HEK293 (cell line): ENCODE measurements around the gene CCNG2.
"Not testable (repeated sequence)": the region's sequence is repeated elsewhere in the genome, so short reads cannot be mapped to it uniquely, and the experiment has no call there.

ENCODE experiments used
- CTCF ChIA-PET: fragments of 350-600 bp; formaldehyde crosslinking; extraction: SDS; loops from one replicate; lab custom pipeline; 2021; ENCODE audit warnings: antibody characterized with exemption; lab: Yijun Ruan, JAX
- POLR2A ChIA-PET: fragments of 300-600 bp; formaldehyde crosslinking; extraction: SDS; loops from one replicate; lab custom pipeline; 2020; ENCODE audit warnings: antibody characterized with exemption, inconsistent platforms; lab: Yijun Ruan, JAX
- H3K27ac ChIP-seq: fragments of 200-500 bp; sonication (Bioruptor generic); 2 replicates; pipeline ENCODE4 v1.5.1; 2014; ENCODE audit warnings: low read depth, low read length, control low read depth, inconsistent platforms; ENCODE audit errors: extremely low read depth
- H3K36me3 ChIP-seq, 2 experiments: fragments of 200-500 bp in 1 of 2; sonication (Bioruptor generic) in 1 of 2; 1 replicate in 1 of 2; 2 replicates in 1 of 2; pipeline ENCODE4 v1.5.1; 2014 to 2017; ENCODE audit warnings: inconsistent platforms in 2 of 2, low read length in 2 of 2; ENCODE audit not compliant: control insufficient read depth in 2 of 2, insufficient read depth in 1 of 2
- H3K4me1 ChIP-seq: fragments of 200-500 bp; sonication (Bioruptor generic); 2 replicates; pipeline ENCODE4 v1.5.1; 2014; ENCODE audit warnings: mild to moderate bottlenecking, low read length, inconsistent platforms; ENCODE audit not compliant: control insufficient read depth, insufficient read depth
- H3K4me3 ChIP-seq: 2 replicates; pipeline ENCODE4 v1.5.1; 2011; ENCODE audit warnings: low read depth, mild to moderate bottlenecking, control low read depth, low read length, moderate library complexity
- H3K9me3 ChIP-seq: fragments of 200-500 bp; sonication (Bioruptor generic); 2 replicates; pipeline ENCODE4 v1.5.1; 2014; ENCODE audit warnings: low read depth, low read length, inconsistent platforms; ENCODE audit not compliant: control insufficient read depth, insufficient read depth
- EGR2 ChIP-seq: fragments of 450-650 bp; formaldehyde crosslinking; IDR thresholded peaks from 2 replicates; pipeline ENCODE4 v1.5.1; 2016; ENCODE audit warnings: low read depth, missing biosample characterization, missing genetic modification characterization
- GLI2 ChIP-seq: fragments of 450-650 bp; formaldehyde crosslinking; IDR thresholded peaks from 2 replicates; pipeline ENCODE4; 2017; ENCODE audit warnings: missing biosample characterization, missing genetic modification characterization, low read depth, borderline replicate concordance
- GLI4 ChIP-seq: fragments of 450-650 bp; formaldehyde crosslinking; IDR thresholded peaks from 2 replicates; pipeline ENCODE4 v1.5.1; 2016; ENCODE audit warnings: missing biosample characterization, missing genetic modification characterization
- GLIS2 ChIP-seq: fragments of 450-650 bp; formaldehyde crosslinking; IDR thresholded peaks from 2 replicates; pipeline ENCODE4 v1.5.1; 2016; ENCODE audit warnings: missing biosample characterization, missing genetic modification characterization
- IKZF3 ChIP-seq: fragments of 450-650 bp; IDR thresholded peaks from 2 replicates; pipeline ENCODE4 v1.5.0; 2018; ENCODE audit warnings: missing biosample characterization, mild to moderate bottlenecking, missing genetic modification characterization, moderate library complexity
- KLF1 ChIP-seq: fragments of 450-650 bp; formaldehyde crosslinking; IDR thresholded peaks from 2 replicates; pipeline ENCODE4 v1.5.1; 2016; ENCODE audit warnings: missing biosample characterization, missing genetic modification characterization
- KLF10 ChIP-seq: fragments of 450-650 bp; IDR thresholded peaks from 2 replicates; pipeline ENCODE4 v1.5.1; 2018; ENCODE audit warnings: missing biosample characterization, mild to moderate bottlenecking, missing genetic modification characterization
- MEIS1 ChIP-seq: sonication (generic); formaldehyde crosslinking; IDR thresholded peaks from 2 replicates; pipeline ENCODE4 v1.8.1; 2022; ENCODE audit warnings: missing genetic modification reagents, mild to moderate bottlenecking, borderline replicate concordance
- SCRT2 ChIP-seq: fragments of 450-650 bp; formaldehyde crosslinking; IDR thresholded peaks from 2 replicates; pipeline ENCODE4 v1.5.1; 2016; ENCODE audit warnings: missing biosample characterization, missing genetic modification characterization
- SP3 ChIP-seq: fragments of 450-650 bp; formaldehyde crosslinking; IDR thresholded peaks from 2 replicates; pipeline ENCODE4 v1.5.1; 2016; ENCODE audit warnings: missing biosample characterization, missing genetic modification characterization
- ZNF148 ChIP-seq: fragments of 450-650 bp; formaldehyde crosslinking; IDR thresholded peaks from 2 replicates; pipeline ENCODE4 v1.5.0; 2017; ENCODE audit warnings: missing biosample characterization, missing genetic modification characterization, borderline replicate concordance
- ZNF211 ChIP-seq: fragments of 450-650 bp; formaldehyde crosslinking; IDR thresholded peaks from 2 replicates; pipeline ENCODE4 v1.5.1; 2016; ENCODE audit warnings: low read depth, missing biosample characterization, missing genetic modification characterization
- ZNF274 ChIP-seq, 2 experiments: fragments of 200-500 bp in 1 of 2; fragments of 450-650 bp in 1 of 2; sonication (Bioruptor generic) in 1 of 2; formaldehyde crosslinking in 1 of 2; IDR thresholded peaks; 2 replicates each; pipeline versions ENCODE4 v1.5.1 to v1.6.1; 2014 to 2016; ENCODE audit warnings: borderline replicate concordance in 1 of 2, inconsistent platforms in 1 of 2, low read length in 1 of 2, missing biosample characterization in 1 of 2, missing genetic modification characterization in 1 of 2
- ZNF302 ChIP-seq: fragments of 450-650 bp; formaldehyde crosslinking; IDR thresholded peaks from 2 replicates; pipeline ENCODE4 v1.5.1; 2016; ENCODE audit warnings: missing biosample characterization, missing genetic modification characterization, low read depth
- ZNF350 ChIP-seq: fragments of 450-650 bp; formaldehyde crosslinking; IDR thresholded peaks from 2 replicates; pipeline ENCODE4 v1.5.0; 2017; ENCODE audit warnings: missing biosample characterization, mild to moderate bottlenecking, missing genetic modification characterization
- ZNF394 ChIP-seq: fragments of 450-650 bp; formaldehyde crosslinking; IDR thresholded peaks from 2 replicates; pipeline ENCODE4 v1.5.1; 2016; ENCODE audit warnings: missing biosample characterization, missing genetic modification characterization, mild to moderate bottlenecking, moderate library complexity, borderline replicate concordance
- ZNF510 ChIP-seq: fragments of 450-650 bp; formaldehyde crosslinking; IDR thresholded peaks from 2 replicates; pipeline ENCODE4 v1.5.1; 2018; ENCODE audit warnings: mild to moderate bottlenecking, missing genetic modification characterization, missing biosample characterization; ENCODE audit not compliant: insufficient replicate concordance
- ZNF514 ChIP-seq: fragments of 450-650 bp; formaldehyde crosslinking; IDR thresholded peaks from 2 replicates; pipeline ENCODE4 v1.5.1; 2016; ENCODE audit warnings: missing biosample characterization, missing genetic modification characterization
- ZNF558 ChIP-seq: fragments of 450-650 bp; formaldehyde crosslinking; IDR thresholded peaks from 2 replicates; pipeline ENCODE4 v1.5.1; 2016; ENCODE audit warnings: missing biosample characterization, missing genetic modification characterization

The CCNG2 gene

GRCh38 chr4:77132652-77133312 is 24.2 kb upstream of the CCNG2 start:
- CTCF ChIA-PET, result interaction anchor here (1.2 kb wide), 1 partner anchor 38 kb away, joined by 3 read pairs; no protein-coding TSS in a partner anchor
- no peaks in the 10 kb centered on the region; the same call in 1 of the 2 replicates for H3K4me1 ChIP-seq
- no peaks in the 10 kb centered on the region for H3K36me3 ChIP-seq
- H3K4me3 ChIP-seq, result no peak overlapping the region
- H3K9me3 ChIP-seq, result no peaks in the 10 kb centered on the region
- TF ChIP-seq GLI4, result no peak
- TF ChIP-seq KLF10 (tag by site-specific recombination), result no peak
- TF ChIP-seq SCRT2 (tag by site-specific recombination), result no peak
- TF ChIP-seq ZNF514 (tag by site-specific recombination), result no peak
- TF ChIP-seq EGR2, result no peak
- TF ChIP-seq ZNF148 (tag by site-specific recombination), result no peak
- TF ChIP-seq GLIS2, result no peak
- no peak for TF ChIP-seq ZNF350
- TF ChIP-seq GLI2 (tag by site-specific recombination), result no peak
- no peak overlapping the region for H3K27ac ChIP-seq
- POLR2A ChIA-PET, result no interaction called here

- H3K9me3 ChIP-seq, H3K4me3 ChIP-seq, H3K36me3 ChIP-seq, H3K4me1 ChIP-seq, H3K27ac ChIP-seq, CTCF ChIA-PET, POLR2A ChIA-PET: not testable (repeated sequence)
Measured at GRCh38 chr4:77137448-77137847, 19.6 kb upstream of the CCNG2 start.

DNA sequence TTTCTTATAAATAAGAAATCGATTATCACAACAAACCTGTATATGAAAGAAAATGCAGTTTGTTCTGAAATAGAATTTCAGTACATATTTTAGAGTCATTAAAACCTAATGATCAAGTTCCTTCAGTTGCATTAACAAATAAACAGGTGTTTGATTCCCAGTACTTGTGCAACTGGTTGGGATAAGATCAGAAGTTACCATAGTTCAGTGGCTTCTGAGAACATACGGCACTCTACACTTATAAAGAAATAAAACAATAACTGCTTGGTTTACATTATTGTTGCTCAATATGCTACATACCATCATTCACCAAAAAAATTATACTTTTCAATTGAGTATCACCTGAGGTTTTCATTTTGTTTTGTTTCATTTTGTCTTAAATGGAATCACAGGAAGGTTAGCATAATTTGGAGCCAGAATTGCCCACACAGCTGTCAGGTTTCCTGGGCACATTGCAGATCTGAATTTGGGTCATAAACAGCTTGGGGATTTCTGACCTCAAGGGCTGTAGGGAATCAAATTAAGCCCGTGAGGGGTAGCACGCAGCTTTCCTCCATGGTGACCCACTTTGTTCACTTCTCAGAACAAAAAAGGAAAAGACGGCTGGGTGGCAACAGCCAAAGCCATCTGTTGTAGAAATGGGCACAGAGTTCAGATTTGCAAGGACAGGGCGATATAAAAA is 14.9 kb upstream of the CCNG2 start:
- H3K4me3 ChIP-seq, result no peak overlapping the region
- H3K4me1 ChIP-seq, result no peaks in the 10 kb centered on the region
- H3K36me3 ChIP-seq, result no peaks in the 10 kb centered on the region
- POLR2A ChIA-PET, result no interaction called here
- TF ChIP-seq MEIS1 (CRISPR knock-in tag), result no peak
- no peak for TF ChIP-seq ZNF394 (tag by site-specific recombination)
- no peak for TF ChIP-seq ZNF274 (IDR thresholded peaks at IDR 0.05; ENCODE audit: low read length)
- no peak for TF ChIP-seq ZNF274 (tag by site-specific recombination; IDR thresholded peaks at IDR 0.05; ENCODE audit: borderline replicate concordance)
- no peak for TF ChIP-seq KLF1 (tag by site-specific recombination)
- no peak for TF ChIP-seq ZNF510 (tag by site-specific recombination)
- TF ChIP-seq SP3 (tag by site-specific recombination), result no peak
- no peak for TF ChIP-seq ZNF558 (tag by site-specific recombination)
- TF ChIP-seq ZNF302 (tag by site-specific recombination), result no peak
- TF ChIP-seq IKZF3, result no peak
- no peak for TF ChIP-seq GLI2 (tag by site-specific recombination)
- no peak for TF ChIP-seq ZNF211 (tag by site-specific recombination)
- TF ChIP-seq, all 188 proteins: peak for 0
- no peak overlapping the region for H3K27ac ChIP-seq
- H3K9me3 ChIP-seq, result no peaks in the 10 kb centered on the region
- CTCF ChIA-PET, result no interaction called here
